ENCODE data around the gene PRMT1.

The PRMT1 gene

DNA sequence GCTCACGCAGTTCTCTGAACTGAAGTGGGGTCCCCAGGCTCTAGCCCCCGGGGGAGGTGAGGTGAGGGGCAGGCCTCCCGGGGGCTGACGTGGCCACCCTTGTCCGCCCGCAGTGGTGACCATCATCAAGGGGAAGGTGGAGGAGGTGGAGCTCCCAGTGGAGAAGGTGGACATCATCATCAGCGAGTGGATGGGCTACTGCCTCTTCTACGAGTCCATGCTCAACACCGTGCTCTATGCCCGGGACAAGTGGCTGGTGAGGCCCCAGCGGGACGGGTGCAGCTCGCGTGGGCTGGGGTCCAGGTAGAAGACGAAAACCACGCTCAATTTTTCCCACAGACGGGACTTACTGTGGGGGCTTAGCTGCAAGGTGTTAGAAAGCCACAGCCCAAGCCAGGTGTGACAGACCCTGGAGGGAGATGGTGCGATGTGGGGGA lies 6.8 kb downstream of the PRMT1 start:
- in situ Hi-C loops (cut with MboI; ENCODE audit: low pct_unique_long_range_greater_than_20kb, low sequenced_read_pairs, unreplicated experiment) = no loop called here
- DNase-seq (ENCODE audit: low spot score) = no peak
- TF ChIP-seq, protein P1, sequence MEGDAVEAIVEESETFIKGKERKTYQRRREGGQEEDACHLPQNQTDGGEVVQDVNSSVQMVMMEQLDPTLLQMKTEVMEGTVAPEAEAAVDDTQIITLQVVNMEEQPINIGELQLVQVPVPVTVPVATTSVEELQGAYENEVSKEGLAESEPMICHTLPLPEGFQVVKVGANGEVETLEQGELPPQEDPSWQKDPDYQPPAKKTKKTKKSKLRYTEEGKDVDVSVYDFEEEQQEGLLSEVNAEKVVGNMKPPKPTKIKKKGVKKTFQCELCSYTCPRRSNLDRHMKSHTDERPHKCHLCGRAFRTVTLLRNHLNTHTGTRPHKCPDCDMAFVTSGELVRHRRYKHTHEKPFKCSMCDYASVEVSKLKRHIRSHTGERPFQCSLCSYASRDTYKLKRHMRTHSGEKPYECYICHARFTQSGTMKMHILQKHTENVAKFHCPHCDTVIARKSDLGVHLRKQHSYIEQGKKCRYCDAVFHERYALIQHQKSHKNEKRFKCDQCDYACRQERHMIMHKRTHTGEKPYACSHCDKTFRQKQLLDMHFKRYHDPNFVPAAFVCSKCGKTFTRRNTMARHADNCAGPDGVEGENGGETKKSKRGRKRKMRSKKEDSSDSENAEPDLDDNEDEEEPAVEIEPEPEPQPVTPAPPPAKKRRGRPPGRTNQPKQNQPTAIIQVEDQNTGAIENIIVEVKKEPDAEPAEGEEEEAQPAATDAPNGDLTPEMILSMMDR (IDR thresholded peaks at IDR 0.05; ENCODE audit: extremely low read depth, insufficient read depth, missing control alignments) = no peak

DNA sequence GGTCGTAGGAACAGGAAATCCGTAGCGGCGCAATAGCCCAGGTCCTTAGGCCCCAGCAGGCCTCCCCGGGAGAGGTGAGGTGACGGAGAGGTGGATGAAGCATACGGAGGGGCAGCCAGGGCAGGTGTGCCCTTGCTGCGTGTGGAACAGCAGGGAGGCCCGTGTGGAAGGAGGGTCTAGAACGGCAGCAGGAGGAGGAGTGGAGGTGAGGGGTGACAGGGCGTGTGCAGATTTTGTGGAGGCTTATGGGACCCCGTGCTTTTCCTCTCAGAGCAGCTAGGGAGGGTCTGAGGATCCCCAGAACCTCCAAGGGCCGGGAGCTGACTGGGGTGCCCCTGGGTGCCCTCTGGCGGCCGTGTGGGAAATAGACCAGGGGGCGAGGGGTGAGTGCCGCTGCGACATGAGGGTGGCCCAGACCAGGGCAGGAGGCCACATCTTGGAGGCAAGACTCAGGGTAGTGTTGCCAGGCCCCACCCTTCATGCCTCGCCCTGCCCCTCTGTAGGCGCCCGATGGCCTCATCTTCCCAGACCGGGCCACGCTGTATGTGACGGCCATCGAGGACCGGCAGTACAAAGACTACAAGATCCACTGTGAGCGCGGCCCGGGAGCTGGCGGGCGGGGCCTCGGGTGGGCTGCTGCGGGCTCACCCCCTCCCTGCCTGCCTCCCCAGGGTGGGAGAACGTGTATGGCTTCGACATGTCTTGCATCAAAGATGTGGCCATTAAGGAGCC lies 7.3 kb downstream of the PRMT1 start:
- peak; percentile 68 for DNase-seq (ENCODE audit: low spot score)
- in situ Hi-C loops (cut with MboI; ENCODE audit: low pct_unique_long_range_greater_than_20kb, low sequenced_read_pairs, unreplicated experiment) = no loop called here

DNA sequence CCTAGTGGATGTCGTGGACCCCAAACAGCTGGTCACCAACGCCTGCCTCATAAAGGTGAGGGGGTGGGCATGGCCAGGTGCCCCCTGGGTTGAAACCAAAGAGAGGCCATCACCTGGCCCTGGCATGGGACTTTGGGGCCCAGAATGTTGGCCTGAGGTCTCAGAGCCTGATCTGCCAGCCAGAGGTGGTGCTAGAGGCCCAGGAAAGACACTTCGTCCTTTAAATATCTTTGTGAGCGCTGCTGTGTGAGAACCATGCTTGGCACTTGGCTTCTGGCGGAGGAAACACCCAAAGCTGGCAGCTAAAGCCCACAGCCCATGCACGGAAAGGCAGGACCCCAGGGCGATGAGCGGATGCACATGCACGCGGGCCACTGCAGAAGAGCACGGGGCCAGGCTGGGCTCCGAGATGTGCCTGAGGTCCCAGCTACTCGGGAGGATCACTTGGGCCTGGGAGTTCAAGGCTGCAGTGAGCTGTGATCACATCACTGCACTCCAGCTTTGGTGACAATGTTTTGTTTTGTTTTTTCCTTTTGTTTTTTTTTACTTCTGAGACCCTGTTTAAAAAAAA lies 8.0 kb downstream of the PRMT1 start:
- TF ChIP-seq, protein P1 (IDR thresholded peaks at IDR 0.05; ENCODE audit: extremely low read depth, insufficient read depth, missing control alignments) = no peak
- in situ Hi-C loops (cut with MboI; ENCODE audit: low pct_unique_long_range_greater_than_20kb, low sequenced_read_pairs, unreplicated experiment) = no loop called here
- DNase-seq (ENCODE audit: low spot score) = no peak

More for the DNA sequence above, 7.3 kb downstream of the PRMT1 start:
- TF ChIP-seq, protein P1 (IDR thresholded peaks at IDR 0.05; ENCODE audit: extremely low read depth, insufficient read depth, missing control alignments) = peak; percentile 76

DNA sequence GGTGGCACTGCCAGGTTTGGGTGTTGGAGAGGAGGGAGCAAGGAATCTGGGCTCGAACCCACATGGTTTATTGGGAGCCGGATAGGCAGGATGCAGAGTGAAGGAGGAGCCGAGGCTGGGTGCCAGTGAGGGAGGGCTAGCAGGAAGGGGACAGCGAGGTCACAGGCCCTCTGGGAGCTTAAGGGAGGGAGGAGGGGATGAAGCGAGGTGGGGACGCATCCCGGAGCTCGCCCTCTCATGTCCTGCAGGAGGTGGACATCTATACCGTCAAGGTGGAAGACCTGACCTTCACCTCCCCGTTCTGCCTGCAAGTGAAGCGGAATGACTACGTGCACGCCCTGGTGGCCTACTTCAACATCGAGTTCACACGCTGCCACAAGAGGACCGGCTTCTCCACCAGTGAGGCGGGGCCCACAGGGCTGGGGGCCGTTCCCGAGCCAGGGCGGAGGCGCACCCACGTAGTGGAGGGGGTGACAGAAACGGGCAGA lies 8.8 kb downstream of the PRMT1 start:
- in situ Hi-C loops (cut with MboI; ENCODE audit: low pct_unique_long_range_greater_than_20kb, low sequenced_read_pairs, unreplicated experiment) = no loop called here
- DNase-seq (ENCODE audit: low spot score) = no peak
- TF ChIP-seq, protein P1 (IDR thresholded peaks at IDR 0.05; ENCODE audit: extremely low read depth, insufficient read depth, missing control alignments) = no peak

DNA sequence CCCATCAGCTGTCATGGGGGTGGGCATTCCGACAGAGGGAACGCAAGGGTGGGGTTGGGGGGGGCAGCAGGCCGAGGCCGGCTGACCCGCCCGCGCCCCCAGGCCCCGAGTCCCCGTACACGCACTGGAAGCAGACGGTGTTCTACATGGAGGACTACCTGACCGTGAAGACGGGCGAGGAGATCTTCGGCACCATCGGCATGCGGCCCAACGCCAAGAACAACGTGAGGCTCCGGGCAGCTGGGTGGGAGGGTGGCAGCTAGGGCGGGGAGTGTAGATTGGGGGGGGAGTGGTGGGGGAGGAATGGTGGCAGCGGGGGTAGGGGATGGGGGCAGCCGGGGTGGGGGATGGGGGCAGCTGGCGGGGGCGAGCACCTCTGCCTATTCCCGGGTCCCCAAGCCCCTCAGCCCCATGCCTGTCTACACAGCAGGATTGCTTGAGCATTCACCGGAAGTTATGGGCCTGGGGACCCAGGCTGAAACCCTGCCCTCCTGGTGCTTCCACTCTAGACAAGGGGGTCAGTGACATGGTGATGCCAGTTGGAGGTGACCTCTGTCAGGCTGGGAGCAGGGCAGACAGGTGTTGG lies 9.5 kb downstream of the PRMT1 start:
- DNase-seq (ENCODE audit: low spot score) = no peak
- in situ Hi-C loops (cut with MboI; ENCODE audit: low pct_unique_long_range_greater_than_20kb, low sequenced_read_pairs, unreplicated experiment) = no loop called here

DNA sequence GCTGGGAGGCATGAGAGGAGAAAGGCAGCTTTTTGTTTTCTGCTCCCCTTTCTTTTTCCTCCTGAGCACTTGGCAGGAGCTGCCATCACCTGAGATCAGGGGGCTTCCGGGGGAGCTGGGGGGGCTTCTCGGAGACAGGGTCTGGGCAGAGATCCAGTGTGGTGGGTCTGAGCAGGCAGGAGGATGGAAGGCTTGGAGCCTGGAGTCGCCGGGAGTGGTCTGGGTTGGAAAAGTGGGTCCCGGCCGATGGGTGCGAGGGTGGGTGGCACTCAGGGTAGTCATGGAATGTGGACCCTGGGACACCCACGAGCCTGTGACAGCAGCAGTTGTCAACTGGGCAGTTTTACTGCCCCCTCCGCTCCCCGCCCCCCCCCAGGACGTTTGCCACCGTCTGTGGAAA lies 10.1 kb downstream of the PRMT1 start:
- in situ Hi-C loops (cut with MboI; ENCODE audit: low pct_unique_long_range_greater_than_20kb, low sequenced_read_pairs, unreplicated experiment) = no loop called here
- TF ChIP-seq, protein P1 (IDR thresholded peaks at IDR 0.05; ENCODE audit: extremely low read depth, insufficient read depth, missing control alignments) = no peak
- DNase-seq (ENCODE audit: low spot score) = no peak

More for the DNA sequence above, 9.5 kb downstream of the PRMT1 start:
- TF ChIP-seq, protein P1 (IDR thresholded peaks at IDR 0.05; ENCODE audit: extremely low read depth, insufficient read depth, missing control alignments) = no peak
